ENCODE data around the gene SIVA1.

SIVA1 gene

DNA sequence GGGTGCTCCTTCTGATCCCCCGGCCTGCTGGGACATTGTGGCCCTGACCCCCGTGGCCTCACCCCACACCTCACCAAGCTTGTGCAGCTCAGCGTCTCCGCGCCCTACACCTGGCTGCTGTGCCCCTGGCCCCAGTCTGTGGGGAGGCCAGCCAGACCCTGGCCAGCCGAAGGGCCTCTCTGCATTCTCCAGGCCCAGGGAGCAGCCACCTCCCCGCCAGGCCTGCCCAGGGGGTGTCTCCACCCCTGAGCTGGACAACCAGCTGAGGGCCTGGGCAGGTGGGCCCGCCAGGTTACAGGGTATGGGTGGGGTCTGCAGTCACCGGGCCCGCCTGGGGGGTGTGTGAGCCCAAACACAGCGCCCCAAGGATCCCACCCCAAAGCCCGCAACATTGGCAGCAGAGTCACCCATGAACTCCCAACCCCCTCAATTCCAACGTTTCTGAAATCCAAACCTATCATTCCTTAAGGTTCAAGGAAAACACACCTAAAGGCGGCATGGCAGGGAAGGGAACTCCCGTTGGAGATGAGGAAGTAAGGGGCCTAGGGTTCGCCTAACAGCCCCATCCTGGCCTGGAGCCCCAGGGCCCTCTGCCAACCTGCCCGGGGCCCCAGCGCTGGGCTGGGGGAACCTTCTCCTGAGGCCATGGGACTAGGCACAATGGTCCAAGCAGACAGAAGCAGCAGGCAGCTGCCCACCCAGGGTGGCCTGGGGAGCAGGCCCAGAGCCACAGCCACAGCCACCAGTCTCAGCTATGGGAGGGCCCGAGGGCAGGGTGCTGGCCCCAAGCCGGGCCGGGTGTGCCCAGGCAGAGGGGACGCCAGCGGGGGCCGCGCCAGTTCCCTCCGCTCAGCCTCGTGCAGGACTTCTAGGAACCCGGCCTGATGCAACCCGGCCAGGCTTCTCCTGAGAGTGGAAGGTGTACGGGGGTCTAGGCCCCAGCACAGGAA lies 34.1 kb downstream of the SIVA1 start:
- no peak for DNase-seq

GRCh38 chr14:104787736-104788135 lies 34.8 kb downstream of the SIVA1 start:
- DNase-seq = no peak

DNA sequence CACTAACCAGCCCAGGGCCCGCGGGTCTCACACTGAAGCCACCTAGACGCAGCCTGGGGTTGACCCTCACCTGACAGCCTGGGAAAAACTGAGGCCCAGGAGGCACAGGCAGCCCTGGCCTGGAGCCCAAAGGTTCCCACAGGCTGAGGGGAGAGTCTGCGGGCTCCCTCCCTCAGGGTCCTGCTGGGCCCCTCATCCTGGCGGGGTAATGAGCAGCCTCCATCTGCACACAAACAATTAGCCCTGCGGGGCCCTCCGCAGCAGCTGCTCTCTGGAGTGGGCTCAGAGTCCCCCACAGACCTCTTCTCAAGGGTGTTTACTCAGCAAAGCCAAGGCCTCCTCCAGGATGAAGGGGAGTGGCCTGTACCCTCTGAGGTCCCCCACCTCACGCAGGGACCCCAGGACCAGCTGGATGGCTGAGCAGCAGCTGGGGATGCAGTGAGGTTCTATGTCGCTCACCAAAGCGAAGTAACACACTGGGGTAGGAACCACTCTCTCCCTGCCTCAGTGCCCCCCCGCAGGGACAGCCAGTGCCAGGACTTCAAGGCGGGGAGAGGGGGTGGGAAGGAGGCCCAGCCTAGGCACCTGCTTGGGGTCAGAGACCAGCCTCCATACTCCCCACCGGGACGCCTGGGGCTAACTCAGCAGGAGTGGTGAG lies 35.3 kb downstream of the SIVA1 start:
- no peak for DNase-seq

DNA sequence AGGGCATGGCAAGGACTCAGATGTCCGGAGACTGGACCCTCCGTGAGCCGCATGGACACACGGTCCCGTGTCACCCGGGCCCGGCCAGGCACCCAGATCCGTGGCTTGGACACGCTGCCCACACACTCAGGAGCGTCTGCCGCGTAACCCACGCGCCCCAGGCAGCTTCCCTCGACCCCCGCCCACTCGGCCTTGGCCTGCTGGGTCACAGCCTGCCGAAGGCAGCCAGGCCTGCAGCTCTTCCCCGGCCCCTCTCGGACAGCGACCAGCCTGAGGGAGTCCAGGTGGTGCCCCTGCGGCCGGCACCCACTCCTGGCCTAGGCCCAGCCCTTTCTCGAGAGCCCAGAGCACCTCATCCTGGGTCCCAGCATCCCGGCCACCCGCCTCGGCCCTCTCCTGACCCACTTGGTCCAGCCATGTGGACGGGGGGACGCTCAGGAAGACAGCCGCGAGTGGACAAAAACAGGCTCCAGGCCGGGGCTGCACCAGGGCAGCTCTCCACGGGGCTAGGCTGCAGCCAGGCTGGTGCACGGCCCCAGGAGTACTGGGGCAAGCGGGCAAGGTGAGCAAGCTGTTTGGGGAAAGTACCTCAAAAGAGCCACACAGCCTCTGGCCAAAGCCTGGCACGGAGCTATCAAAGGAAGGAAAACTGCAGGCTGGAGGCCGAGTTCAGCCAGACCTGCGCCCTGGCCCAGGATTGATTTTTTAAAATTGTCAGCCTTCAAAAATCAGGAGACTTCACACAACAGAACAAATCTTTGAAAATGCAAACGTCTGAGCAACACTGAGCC lies 36.1 kb downstream of the SIVA1 start:
- DNase-seq = no peak

DNA sequence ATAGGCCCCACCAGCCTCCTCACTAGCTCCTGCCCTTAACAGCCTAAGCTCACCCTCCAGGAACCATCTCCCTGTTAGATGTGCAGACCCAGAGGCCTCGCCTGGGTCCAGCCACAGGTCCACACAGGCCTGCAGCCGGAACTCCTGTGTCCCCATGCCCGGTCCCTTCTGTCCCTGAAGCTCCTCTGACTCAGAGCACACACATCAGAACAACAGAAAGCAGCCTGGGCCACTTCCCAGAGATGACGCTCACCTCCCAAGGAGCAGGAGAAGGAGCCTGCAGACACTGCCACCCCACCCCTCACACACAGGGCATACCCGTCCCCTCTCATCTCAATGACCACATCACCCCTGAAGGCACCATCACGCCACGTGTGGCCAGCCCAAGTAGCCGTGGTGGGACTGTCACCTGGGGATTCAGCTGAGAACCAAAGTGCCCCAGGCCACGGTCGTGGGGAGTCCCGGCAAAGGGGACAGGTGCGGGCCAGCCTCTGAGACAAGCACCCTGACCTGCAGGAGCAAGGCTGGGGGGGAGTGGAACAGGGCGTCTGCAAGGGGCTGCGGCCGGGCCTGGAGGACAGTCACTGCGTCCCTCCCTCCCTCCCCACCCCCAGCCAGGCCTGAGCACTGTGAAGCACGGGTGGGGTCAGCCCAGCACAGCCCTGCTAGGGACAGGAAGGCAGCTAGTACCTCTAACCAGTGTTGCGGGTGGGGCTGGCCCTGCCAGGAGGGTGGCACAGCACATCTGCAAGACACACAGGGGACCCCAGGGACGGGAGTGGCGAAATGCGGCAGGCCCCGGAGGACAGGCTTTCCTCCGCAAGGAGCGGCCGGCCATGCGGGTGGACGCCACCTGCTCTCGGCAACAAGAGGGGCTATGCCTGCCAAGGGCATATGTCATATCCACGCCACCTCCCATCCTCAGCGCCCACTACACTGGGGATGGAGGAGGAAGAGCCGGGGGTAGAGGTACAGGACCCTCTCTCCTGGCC lies 37.1 kb downstream of the SIVA1 start:
- no peak for DNase-seq

- DNase-seq = no peak
Observed at GRCh38 chr14:104791425-104791824, 38.5 kb downstream of the SIVA1 start.

DNA sequence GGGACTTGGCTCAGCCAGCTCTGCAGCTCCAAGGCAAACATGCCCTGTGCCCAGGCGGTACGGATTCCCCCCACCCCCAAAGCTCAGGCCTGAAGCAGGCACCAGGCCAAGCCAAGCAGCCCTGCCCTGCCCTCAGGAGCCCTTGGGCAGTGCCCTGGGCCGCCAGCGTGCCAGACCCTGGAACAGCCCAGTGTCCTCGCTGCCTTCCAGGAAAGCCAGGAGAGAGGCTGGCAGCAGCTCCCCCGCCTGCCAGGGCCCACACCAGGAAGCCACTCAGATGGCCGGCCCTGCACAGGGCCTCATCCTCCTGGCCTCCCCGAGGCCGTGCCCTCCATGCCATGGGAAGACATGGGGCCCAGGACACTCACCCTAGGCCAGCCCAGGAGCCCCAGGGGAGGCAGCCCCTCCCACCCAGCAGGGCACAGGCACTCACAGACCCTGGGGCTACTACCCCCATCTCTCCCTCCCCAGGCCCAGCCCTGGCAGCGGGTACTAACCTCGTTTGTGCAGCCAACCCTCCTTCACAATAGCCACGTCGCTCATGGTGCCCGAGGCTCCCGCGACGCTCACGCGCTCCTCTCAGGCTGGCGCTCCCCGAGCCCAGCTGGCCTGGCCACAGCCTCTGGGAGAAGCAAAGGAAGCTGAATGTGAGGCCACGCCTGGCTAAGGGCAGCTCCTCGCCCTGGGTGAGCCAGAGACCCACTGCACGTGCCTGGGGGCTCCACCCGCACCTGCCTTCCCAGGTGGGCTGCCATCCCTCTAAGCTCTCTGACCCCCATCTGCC lies 39.3 kb downstream of the SIVA1 start:
- DNase-seq = no peak

- DNase-seq = no peak
Observed at GRCh38 chr14:104792945-104793702, 40.2 kb downstream of the SIVA1 start.

DNA sequence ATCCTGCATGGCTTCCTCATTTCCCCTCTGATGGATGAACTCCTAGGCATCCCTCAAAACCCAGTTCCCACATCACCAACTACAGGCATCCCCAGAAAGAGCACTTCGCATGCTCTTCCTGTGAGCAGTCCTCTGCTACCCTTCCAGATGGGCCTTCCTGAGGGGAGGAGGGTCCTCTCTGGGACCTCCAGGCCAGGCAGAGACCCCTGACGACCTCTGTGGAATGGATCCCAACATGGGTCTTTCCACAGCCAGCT lies 40.7 kb downstream of the SIVA1 start:
- no peak for DNase-seq

- no peak for DNase-seq
Observed at GRCh38 chr14:104794099-104794498, 41.2 kb downstream of the SIVA1 start.

- no peak for DNase-seq
Observed at GRCh38 chr14:104794631-104794992, 41.7 kb downstream of the SIVA1 start.

DNA sequence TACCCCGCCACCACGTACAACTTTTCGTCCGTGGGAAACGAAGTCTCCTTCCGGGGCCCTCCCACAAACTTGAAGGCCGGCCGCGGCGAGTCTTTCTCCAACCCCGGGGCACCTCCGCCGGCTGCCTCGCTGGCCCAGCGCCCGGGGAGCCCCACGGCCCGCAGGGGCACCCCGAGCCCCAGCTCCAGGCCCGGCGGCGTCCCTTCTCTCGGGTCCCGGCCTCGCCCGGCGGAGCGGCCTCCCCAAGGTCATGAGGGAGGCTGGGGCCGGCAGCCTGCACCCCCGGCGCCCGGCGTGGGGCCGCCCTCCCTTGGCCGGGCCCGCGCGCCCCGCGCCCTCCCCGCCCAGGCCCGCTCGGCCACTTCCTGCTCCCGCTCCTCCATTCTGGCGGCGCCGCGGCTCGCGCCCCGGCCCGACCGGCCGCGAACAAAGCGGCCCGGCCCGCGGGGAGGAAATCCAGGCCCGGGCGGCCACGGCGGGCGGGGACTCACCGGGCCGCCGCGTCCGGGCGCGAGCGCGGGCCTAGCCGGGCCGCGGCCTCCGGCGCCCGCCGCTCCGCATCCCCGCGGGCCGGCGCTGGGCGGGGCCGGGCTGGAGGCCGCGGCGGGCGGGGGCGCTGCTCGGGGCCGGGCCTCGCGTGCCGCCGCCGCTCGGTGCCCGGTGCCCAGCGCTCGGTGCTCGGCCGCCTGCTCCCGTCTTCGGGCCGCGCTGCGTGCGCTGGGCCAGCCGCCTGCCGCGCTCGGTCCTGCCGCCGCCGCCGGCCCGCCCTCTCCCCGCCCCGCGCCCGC lies 42.2 kb downstream of the SIVA1 start, which contains the start of gene AKT1:
Gene AKT1 (minus strand): TSS at position 756 of the 788 bp plus-strand sequence. CDS start 3,105 bp downstream, outside the sequence.
- DNase-seq = no peak

- DNase-seq = no peak
Observed at GRCh38 chr14:104795781-104796686, 43.1 kb downstream of the SIVA1 start.

GRCh38 chr14:104796687-104797081 lies 43.7 kb downstream of the SIVA1 start:
- DNase-seq = no peak

GRCh38 chr14:104797115-104798044 lies 44.4 kb downstream of the SIVA1 start:
- DNase-seq = no peak

DNA sequence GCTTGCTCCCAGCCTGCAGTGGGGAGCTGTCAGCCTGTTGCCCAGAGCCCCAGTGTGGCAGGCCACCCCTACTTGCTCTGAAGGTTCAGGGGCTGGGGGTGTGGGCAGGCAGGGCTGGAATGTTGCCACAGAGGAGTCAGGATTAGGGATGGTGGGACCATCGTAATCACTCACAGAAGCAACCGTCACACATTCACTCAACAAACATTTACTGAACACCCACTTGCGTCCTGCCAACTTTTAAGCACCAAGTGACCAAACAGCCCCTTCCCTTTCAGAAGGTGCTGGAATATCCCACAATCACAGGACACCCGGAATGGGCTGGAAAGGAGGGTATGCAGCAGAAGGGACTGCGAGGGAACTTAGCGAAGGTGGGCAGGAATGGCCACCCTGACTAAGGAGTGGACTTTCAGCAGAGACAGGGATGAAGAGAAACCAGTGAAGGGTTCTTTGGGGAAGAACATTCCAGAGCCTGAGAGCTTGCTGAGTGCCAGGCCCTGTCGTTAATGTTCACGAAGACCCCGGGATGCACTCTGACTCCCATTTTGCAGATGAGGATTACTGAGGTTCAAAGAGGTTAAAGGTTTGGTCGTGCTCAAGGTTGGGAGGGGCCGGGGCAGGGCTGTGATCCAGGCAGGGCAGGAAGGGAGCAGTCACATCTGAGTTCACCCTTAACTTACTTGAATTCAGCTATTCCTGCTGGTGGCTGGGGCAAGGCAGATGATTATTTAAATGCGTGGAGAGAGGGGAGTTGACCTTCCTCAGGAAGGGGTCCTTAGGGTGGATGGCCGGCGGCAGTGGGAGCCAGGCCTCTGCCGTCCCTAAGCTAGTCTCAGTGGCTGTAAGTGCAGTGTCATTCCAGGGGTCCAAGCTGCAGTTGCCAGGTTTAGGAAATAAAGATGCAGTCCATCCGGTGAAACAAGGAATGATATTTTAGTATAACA lies 45.6 kb downstream of the SIVA1 start:
- DNase-seq = no peak

Data from SIG-M5 (cell line).